ENCODE measurements around the gene PIK3R1. TPM values are rescaled to one million over a fixed set of nuclear protein-coding genes. Genes with fewer than 3 reads are reported as not detected.
A peak's percentile ranks its signal among the peaks of the same experiment; 100 is the strongest.

PIK3R1 gene
- total RNA-seq, 4 donors from 2014 or later, result 101 to 358 (median 190) TPM

DNA sequence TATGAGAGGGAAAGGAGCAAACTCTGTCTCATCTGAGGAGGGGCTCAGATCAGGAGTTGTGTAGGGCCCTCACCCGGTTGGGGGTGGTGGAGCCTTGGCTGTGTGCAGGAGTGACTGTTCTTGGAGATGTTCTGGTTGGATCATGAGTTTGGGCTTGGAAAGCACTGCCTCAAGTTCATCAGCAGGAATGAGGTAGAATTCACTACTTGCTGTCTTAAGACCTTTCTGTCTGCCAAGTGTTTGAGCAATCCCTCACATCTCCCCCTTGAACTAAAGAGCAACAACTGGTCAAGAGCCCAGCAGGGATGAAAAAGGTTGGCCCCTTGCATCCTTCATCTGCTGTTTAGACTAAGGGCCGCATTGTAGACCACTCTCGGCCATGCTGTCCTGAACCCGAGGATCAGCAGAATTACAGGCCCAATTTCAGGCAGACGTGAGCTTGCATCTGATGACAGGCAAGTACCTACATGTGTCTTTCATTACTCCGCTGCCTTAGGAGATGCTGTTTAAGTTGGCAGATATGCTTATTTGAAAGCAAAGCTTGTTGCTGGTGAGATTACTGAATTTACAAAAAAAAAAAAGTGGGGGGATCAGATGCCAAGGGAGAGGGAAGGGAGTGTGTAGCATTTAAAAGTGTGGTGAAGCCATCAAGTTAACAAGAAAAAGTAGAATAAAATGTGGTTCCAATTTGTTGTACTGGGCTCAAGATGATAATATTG is 36.4 kb downstream of the PIK3R1 start:
- intact Hi-C loops (cut with DNase I; ENCODE audit: low total_unique reads), result loop anchor here (5.0 kb wide), 1 partner anchor 35 kb away; the partner anchor contains the start of gene PIK3R1
- no peak overlapping the region for H3K4me3 ChIP-seq
- peak overlapping the region; percentile 79 to 82 for H3K27ac ChIP-seq
- H3K27me3 ChIP-seq, result no peaks in the 10 kb centered on the region
- TF ChIP-seq POLR2A (IDR thresholded peaks at IDR 0.05), result peak in 1 of 2 donors; percentile 19
- TF ChIP-seq, protein P1, sequence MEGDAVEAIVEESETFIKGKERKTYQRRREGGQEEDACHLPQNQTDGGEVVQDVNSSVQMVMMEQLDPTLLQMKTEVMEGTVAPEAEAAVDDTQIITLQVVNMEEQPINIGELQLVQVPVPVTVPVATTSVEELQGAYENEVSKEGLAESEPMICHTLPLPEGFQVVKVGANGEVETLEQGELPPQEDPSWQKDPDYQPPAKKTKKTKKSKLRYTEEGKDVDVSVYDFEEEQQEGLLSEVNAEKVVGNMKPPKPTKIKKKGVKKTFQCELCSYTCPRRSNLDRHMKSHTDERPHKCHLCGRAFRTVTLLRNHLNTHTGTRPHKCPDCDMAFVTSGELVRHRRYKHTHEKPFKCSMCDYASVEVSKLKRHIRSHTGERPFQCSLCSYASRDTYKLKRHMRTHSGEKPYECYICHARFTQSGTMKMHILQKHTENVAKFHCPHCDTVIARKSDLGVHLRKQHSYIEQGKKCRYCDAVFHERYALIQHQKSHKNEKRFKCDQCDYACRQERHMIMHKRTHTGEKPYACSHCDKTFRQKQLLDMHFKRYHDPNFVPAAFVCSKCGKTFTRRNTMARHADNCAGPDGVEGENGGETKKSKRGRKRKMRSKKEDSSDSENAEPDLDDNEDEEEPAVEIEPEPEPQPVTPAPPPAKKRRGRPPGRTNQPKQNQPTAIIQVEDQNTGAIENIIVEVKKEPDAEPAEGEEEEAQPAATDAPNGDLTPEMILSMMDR (IDR thresholded peaks at IDR 0.05), result no peak
- DNase-seq, result peak; percentile 74 to 86
- peaks cover 12 to 41% of the 10 kb centered on the region in 2 donors for H3K4me1 ChIP-seq
- no peaks in the 10 kb centered on the region for H3K36me3 ChIP-seq
- H3K9me3 ChIP-seq, result no peaks in the 10 kb centered on the region

- TF ChIP-seq POLR2A (IDR thresholded peaks at IDR 0.05), result no peak
- TF ChIP-seq, protein P1 (IDR thresholded peaks at IDR 0.05), result peak; percentile 63 to 73 (median 70)
- Histone ChIP-seq H3K36me3 (no peaks in the 10 kb centered on the region), H3K4me3 (peak overlapping the region; percentile 8 to 10), H3K27ac (peak overlapping the region; percentile 79 to 82), H3K4me1 (peaks cover 12 to 44% of the 10 kb centered on the region in 2 donors), H3K27me3 (no peaks in the 10 kb centered on the region), H3K9me3 (no peaks in the 10 kb centered on the region)
- DNase-seq, result peak in 1 of 2 donors; percentile 73
- intact Hi-C loops (cut with DNase I; ENCODE audit: low total_unique reads), result loop anchor here (5.0 kb wide), 1 partner anchor 36 kb away; the partner anchor contains the start of gene PIK3R1
Observed at GRCh38 chr5:68252673-68253623, 37.4 kb downstream of the PIK3R1 start.

DNA sequence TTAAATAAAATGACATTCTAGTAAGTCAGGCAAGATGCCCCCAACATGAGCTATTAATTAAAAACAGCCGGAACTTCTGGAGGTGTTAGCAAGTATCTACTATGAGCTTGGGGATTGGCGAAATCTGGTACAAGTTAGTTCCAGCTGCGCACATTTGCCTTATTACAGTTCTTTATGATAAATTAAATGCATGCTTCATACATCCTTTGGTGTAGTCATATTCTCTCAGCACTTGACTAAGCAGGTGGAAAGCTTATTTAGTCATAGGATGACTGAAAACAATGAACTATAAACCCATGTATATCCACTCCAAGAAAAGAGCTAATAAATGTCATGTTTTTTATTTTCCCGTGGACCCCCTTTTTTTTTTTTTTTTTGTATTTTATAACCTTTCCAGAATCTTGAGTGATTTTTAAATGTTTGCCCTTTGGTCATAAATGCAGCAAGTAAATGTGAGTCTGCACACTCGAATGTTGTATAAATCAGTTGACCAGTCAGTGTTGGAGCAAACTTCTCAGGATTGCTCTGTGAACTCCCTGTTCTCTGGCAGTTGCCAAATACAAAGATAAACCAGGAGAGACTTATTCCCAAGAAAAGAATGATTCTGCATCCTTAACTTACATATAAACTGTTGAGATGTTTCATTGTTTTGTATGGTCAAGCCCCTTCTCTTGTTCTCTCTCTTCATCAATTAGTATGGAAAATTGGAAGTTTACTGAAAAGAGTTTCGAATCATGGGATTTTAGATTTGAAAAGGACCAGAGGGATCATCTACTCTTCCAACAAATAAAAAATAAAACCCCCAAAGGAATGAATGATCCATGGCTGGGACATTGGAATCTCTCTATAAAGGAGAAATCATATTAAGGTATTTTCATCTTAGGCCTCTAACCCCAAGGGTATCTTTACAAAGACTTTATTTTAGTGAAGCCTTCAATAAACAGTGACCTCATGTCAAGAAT is 38.3 kb downstream of the PIK3R1 start:
- TF ChIP-seq POLR2A (IDR thresholded peaks at IDR 0.05), result no peak
- TF ChIP-seq, protein P1 (IDR thresholded peaks at IDR 0.05), result no peak
- peak overlapping the region; percentile 8 to 10 for H3K4me3 ChIP-seq
- no peaks in the 10 kb centered on the region for H3K27me3 ChIP-seq
- DNase-seq, result no peak
- H3K36me3 ChIP-seq, result no peaks in the 10 kb centered on the region
- intact Hi-C loops (cut with DNase I; ENCODE audit: low total_unique reads), result loop anchor here (5.0 kb wide), 1 partner anchor 37 kb away; the partner anchor contains the start of gene PIK3R1
- H3K4me1 ChIP-seq, result peaks cover 12 to 40% of the 10 kb centered on the region in 2 donors
- H3K9me3 ChIP-seq, result no peaks in the 10 kb centered on the region
- peak overlapping the region; percentile 79 to 82 for H3K27ac ChIP-seq

DNA sequence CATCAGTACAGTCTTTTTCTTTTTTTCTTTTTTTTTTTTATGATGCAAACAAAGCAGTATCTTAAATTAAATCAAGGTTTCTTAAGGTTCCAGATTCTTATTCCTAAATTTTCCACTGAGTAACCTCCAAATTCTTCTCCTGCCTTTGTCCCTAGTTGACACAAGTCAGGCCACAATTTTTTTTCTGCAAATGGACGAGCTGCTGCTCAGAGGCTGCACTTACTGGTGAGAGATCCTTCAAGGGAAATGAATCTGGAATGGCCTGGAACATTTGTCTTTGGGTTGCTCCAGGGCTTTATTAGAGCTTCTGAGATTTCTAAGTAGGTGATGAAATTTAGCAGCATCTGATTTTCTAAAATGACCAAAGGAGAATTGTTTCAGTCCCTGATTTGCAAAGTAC is 39.3 kb downstream of the PIK3R1 start:
- intact Hi-C loops (cut with DNase I; ENCODE audit: low total_unique reads), result loop anchor here (5.0 kb wide), 1 partner anchor 38 kb away; the partner anchor contains the start of gene PIK3R1
- peaks cover 12 to 40% of the 10 kb centered on the region in 2 donors for H3K4me1 ChIP-seq

More for the DNA sequence above, 39.3 kb downstream of the PIK3R1 start:
- Histone ChIP-seq H3K27ac (peak overlapping the region; percentile 79 to 82), H3K9me3 (no peaks in the 10 kb centered on the region), H3K27me3 (no peaks in the 10 kb centered on the region), H3K4me3 (no peak overlapping the region), H3K36me3 (no peaks in the 10 kb centered on the region)
- no peak for TF ChIP-seq POLR2A (IDR thresholded peaks at IDR 0.05)
- TF ChIP-seq, protein P1 (IDR thresholded peaks at IDR 0.05), result no peak
- DNase-seq, result no peak
